ENCODE results near the gene NEK5.

The NEK5 gene

DNA sequence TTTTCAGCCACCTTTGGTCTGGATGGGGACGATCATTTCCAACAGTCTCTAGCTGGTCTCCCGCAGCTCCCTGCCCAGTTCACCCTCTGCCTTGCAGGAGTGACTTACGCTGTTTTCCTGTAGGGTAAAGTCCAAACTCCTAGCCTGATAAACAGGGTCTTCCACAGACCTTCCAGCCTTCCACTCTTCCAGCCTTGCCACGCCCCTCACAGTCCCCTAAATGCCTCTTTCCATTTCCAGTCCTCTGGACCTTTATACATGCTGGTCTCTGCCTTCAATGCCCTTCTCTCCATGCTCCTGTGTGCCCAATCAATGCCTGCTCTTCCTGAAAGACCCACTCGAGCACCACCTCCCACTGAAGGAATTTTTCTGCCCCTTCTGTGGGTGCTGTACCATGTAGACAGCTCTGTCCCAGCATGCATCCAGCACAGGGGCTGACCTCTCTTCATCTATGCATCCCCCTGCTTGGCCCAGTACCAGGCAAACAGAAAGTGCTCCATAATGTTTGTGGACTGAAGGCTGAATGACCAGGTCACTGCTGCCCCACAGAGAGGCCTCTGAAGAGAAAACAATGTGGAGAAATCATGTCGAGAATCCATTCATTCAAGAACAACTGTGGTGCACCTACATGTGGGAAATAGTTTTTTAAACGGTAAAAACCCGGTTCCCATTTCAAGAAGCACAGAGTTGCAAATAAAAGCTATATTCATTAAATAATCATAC is 122.2 kb downstream of the NEK5 start:
- no peak for DNase-seq
- Histone ChIP-seq H3K27ac (ENCODE audit: insufficient read depth, low read length, poor library complexity, severe bottlenecking) (no peak overlapping the region), H3K4me3 (ENCODE audit: insufficient read depth, low read depth, low read length, poor library complexity, severe bottlenecking) (no peak overlapping the region), H3K27me3 (replicated peaks; ENCODE audit: control insufficient read depth, insufficient read depth, low read length, poor library complexity, severe bottlenecking) (no peaks in the 10 kb centered on the region), H3K9me3 (ENCODE audit: control insufficient read depth, low read length) (no peaks in the 10 kb centered on the region), H3K4me1 (ENCODE audit: control insufficient read depth, insufficient read depth, low read length, poor library complexity, severe bottlenecking) (peaks cover 5% of the 10 kb centered on the region), H3K36me3 (ENCODE audit: control insufficient read depth, insufficient read depth, low read length) (no peaks in the 10 kb centered on the region)

DNA sequence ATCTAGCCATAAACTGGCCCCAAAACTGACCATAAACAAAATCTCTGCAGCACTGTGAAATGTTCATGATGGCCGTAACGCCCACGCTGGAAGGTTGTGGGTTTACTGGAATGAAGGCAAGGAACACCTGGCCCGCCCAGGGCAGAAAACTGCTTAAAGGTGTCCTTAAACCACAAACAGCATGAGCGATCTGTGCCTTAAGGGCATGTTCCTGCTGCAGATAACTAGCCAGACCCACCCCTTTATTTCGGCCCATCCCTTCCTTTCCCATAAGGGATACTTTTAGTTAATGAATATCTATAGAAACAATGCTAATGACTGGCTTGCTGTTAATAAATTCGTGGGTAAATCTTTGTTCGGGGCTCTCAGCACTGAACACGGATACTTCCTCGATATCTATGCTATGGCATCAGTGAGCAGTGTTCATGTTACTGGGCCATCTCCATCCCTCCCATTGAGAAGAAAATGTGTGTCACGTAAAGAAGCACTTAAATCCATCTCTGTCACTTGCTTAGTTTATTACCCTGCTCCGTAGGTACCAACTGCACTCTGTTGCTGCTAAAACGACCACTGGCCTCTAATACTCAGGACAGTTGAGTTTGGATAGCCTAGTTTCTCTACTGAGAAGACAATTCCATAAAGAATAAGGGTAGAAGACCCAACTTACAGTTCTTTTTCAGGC is 122.9 kb downstream of the NEK5 start:
- H3K9me3 ChIP-seq (ENCODE audit: control insufficient read depth, low read length) = no peaks in the 10 kb centered on the region
- no peaks in the 10 kb centered on the region for H3K36me3 ChIP-seq (ENCODE audit: control insufficient read depth, insufficient read depth, low read length)
- DNase-seq = no peak

DNA sequence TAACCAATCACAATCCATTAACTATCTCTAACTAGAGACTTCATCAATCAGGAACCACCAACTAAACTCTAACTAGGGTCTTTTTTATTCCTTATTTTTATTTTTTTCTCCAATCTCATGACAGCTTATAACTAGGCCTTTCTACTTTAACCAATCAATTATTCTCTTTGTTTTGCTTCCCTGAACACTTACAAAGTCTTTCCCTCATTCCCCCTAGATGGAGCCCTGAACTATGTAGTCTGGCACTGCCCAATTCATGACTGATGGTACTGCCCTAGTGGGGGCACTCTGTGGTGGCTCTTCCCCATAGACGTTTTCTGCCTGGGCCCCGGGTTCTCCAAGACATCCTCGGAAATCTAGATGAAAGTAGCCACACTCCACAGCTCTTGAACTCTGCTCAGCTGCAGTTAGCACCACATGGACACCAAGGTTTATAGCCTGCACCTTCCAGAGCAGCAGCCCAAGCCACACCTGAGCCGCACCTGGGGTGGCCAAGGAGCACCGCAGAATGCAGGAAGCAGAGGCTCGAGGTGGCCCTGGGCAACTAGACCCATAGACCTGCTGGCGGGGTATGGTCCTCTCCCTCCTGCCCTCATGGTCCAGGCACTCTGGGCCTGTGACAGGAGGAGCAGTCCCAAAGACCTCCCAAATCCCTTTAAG is 124.2 kb downstream of the NEK5 start:
- Histone ChIP-seq H3K4me3 (ENCODE audit: insufficient read depth, low read depth, low read length, poor library complexity, severe bottlenecking) (no peak overlapping the region), H3K27ac (ENCODE audit: insufficient read depth, low read length, poor library complexity, severe bottlenecking) (no peak overlapping the region), H3K27me3 (replicated peaks; ENCODE audit: control insufficient read depth, insufficient read depth, low read length, poor library complexity, severe bottlenecking) (no peaks in the 10 kb centered on the region), H3K4me1 (ENCODE audit: control insufficient read depth, insufficient read depth, low read length, poor library complexity, severe bottlenecking) (no peaks in the 10 kb centered on the region), H3K36me3 (ENCODE audit: control insufficient read depth, insufficient read depth, low read length) (no peaks in the 10 kb centered on the region), H3K9me3 (ENCODE audit: control insufficient read depth, low read length) (no peaks in the 10 kb centered on the region)
- DNase-seq = no peak

More for the DNA sequence above, 122.9 kb downstream of the NEK5 start:
- H3K27me3 ChIP-seq (replicated peaks; ENCODE audit: control insufficient read depth, insufficient read depth, low read length, poor library complexity, severe bottlenecking) = no peaks in the 10 kb centered on the region
- H3K4me3 ChIP-seq (ENCODE audit: insufficient read depth, low read depth, low read length, poor library complexity, severe bottlenecking) = no peak overlapping the region
- peaks cover 3% of the 10 kb centered on the region for H3K4me1 ChIP-seq (ENCODE audit: control insufficient read depth, insufficient read depth, low read length, poor library complexity, severe bottlenecking)
- H3K27ac ChIP-seq (ENCODE audit: insufficient read depth, low read length, poor library complexity, severe bottlenecking) = no peak overlapping the region

DNA sequence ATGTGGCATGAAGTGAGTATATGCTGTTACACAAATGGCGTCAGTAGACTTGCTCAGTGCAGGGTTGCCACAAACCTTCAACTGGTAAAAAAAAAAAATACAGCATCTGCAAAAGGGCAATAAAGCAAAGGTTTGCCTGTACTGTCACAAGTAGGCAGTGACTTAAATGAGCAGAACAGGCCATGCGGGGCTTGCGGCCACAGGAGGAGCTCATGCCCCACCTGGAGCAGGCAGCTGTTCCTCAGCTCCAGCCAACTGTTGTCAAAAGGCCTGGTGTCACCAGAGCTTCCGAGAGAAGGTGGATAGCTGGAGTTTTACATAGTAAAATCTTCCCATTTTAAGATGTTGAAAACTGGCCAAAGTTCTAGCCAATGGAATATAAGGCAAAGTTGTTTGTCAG is 125.3 kb downstream of the NEK5 start:
- Histone ChIP-seq H3K27me3 (replicated peaks; ENCODE audit: control insufficient read depth, insufficient read depth, low read length, poor library complexity, severe bottlenecking) (no peaks in the 10 kb centered on the region), H3K36me3 (ENCODE audit: control insufficient read depth, insufficient read depth, low read length) (no peaks in the 10 kb centered on the region), H3K27ac (ENCODE audit: insufficient read depth, low read length, poor library complexity, severe bottlenecking) (no peak overlapping the region), H3K9me3 (ENCODE audit: control insufficient read depth, low read length) (no peaks in the 10 kb centered on the region), H3K4me1 (ENCODE audit: control insufficient read depth, insufficient read depth, low read length, poor library complexity, severe bottlenecking) (no peaks in the 10 kb centered on the region), H3K4me3 (ENCODE audit: insufficient read depth, low read depth, low read length, poor library complexity, severe bottlenecking) (no peak overlapping the region)
- no peak for DNase-seq

DNA sequence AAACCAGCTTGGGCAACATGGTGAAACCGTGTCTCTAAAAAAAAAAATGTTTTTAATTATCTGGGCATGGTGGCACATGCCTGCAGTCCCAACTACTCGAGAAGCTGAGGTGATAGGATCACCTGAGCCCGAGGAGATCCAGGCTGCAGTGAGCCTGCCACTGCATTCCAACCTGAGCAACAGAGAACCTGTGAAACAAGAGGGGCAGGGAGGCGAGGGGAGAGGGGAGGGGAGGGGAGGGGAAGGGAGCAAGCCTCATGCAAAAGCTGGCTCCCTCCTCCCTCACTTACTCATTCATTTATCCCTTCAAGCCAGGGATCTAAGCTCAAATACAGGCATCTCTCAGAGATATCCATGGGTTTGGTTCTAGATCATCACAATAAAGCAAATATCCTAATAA is 126.5 kb downstream of the NEK5 start:
- Histone ChIP-seq H3K4me3 (ENCODE audit: insufficient read depth, low read depth, low read length, poor library complexity, severe bottlenecking) (no peak overlapping the region), H3K36me3 (ENCODE audit: control insufficient read depth, insufficient read depth, low read length) (no peaks in the 10 kb centered on the region), H3K9me3 (ENCODE audit: control insufficient read depth, low read length) (no peaks in the 10 kb centered on the region), H3K4me1 (ENCODE audit: control insufficient read depth, insufficient read depth, low read length, poor library complexity, severe bottlenecking) (no peaks in the 10 kb centered on the region), H3K27ac (ENCODE audit: insufficient read depth, low read length, poor library complexity, severe bottlenecking) (no peak overlapping the region), H3K27me3 (replicated peaks; ENCODE audit: control insufficient read depth, insufficient read depth, low read length, poor library complexity, severe bottlenecking) (no peaks in the 10 kb centered on the region)
- DNase-seq = no peak

DNA sequence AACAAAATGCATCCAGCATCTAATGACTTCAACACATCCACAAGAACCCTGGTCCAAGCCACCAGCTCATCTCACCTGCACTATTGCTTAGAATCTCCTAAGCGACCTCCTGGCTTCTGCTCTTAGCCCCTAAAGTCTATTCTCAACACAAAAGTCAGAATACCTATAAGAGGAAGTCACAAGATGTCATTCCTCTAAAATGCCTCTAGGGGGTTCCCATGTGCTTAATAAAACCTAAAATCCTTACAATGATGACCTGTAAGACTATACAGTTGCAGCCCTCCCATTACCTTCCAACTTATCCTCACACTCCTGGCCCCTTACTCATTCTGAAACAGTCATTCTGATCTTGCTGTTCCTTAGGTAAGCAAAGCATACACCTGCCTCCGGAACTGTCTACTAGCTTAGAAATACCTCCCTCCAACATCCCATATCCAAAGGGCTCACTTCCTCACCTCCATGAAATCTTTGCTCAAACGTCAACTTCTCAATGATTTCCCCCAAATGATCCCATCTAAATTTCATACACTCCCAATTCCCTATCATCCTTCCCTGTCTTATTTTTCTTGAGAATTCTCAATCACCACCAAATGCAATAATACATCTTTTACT is 127.6 kb downstream of the NEK5 start:
- no peaks in the 10 kb centered on the region for H3K36me3 ChIP-seq (ENCODE audit: control insufficient read depth, insufficient read depth, low read length)
- no peaks in the 10 kb centered on the region for H3K9me3 ChIP-seq (ENCODE audit: control insufficient read depth, low read length)
- H3K4me3 ChIP-seq (ENCODE audit: insufficient read depth, low read depth, low read length, poor library complexity, severe bottlenecking) = no peak overlapping the region

DNA sequence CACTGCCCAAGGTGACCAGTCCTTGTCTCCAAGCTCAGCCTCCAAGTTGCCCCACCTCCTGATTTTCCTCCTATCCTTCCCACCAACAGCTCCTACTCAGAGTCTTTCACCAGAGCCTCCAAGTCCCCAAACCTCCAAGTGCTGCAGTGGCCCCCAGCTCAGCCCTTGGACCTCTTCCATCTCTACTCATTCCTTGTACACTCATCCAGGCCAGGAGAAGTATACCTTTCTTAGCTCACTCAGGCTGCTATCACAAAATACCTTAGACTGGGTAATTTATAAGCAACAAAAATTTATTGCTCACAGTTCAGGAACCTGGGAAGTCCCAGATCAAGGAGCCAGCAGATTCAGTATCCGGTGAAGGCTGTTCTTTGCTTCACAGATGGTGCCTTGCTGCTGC is 129.0 kb downstream of the NEK5 start:
- no peaks in the 10 kb centered on the region for H3K27me3 ChIP-seq (replicated peaks; ENCODE audit: control insufficient read depth, insufficient read depth, low read length, poor library complexity, severe bottlenecking)
- no peaks in the 10 kb centered on the region for H3K4me1 ChIP-seq (ENCODE audit: control insufficient read depth, insufficient read depth, low read length, poor library complexity, severe bottlenecking)
- no peak overlapping the region for H3K4me3 ChIP-seq (ENCODE audit: insufficient read depth, low read depth, low read length, poor library complexity, severe bottlenecking)

More for the DNA sequence above, 127.6 kb downstream of the NEK5 start:
- Histone ChIP-seq H3K27ac (ENCODE audit: insufficient read depth, low read length, poor library complexity, severe bottlenecking) (no peak overlapping the region), H3K27me3 (replicated peaks; ENCODE audit: control insufficient read depth, insufficient read depth, low read length, poor library complexity, severe bottlenecking) (no peaks in the 10 kb centered on the region), H3K4me1 (ENCODE audit: control insufficient read depth, insufficient read depth, low read length, poor library complexity, severe bottlenecking) (no peaks in the 10 kb centered on the region)
- no peak for DNase-seq

DNA sequence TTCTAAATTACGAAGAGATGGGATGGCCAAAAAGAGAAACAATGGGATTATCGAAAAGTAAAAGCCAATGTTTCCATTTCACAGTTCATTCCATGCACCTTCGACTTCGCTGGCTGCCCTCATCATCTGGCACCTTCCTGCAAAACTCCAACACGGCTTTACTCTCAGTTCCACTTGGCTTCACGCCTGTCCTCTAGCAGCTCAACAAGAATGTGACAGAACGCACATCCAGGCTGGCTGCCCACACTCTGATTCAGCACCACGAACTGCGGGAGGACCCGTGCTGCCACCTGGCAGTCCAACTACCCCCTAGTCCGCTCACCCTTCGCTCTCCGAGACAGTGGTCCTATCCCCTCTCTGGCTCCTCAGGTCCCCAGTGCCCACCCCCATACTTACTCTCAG is 129.4 kb downstream of the NEK5 start:
- H3K27me3 ChIP-seq (replicated peaks; ENCODE audit: control insufficient read depth, insufficient read depth, low read length, poor library complexity, severe bottlenecking) = no peaks in the 10 kb centered on the region
- no peak overlapping the region for H3K27ac ChIP-seq (ENCODE audit: insufficient read depth, low read length, poor library complexity, severe bottlenecking)
- no peaks in the 10 kb centered on the region for H3K9me3 ChIP-seq (ENCODE audit: control insufficient read depth, low read length)
- DNase-seq = no peak
- no peaks in the 10 kb centered on the region for H3K36me3 ChIP-seq (ENCODE audit: control insufficient read depth, insufficient read depth, low read length)
- no peaks in the 10 kb centered on the region for H3K4me1 ChIP-seq (ENCODE audit: control insufficient read depth, insufficient read depth, low read length, poor library complexity, severe bottlenecking)
- no peak overlapping the region for H3K4me3 ChIP-seq (ENCODE audit: insufficient read depth, low read depth, low read length, poor library complexity, severe bottlenecking)

More for the DNA sequence above, 129.0 kb downstream of the NEK5 start:
- DNase-seq = no peak
- Histone ChIP-seq H3K9me3 (ENCODE audit: control insufficient read depth, low read length) (no peaks in the 10 kb centered on the region), H3K36me3 (ENCODE audit: control insufficient read depth, insufficient read depth, low read length) (no peaks in the 10 kb centered on the region), H3K27ac (ENCODE audit: insufficient read depth, low read length, poor library complexity, severe bottlenecking) (no peak overlapping the region)

DNA sequence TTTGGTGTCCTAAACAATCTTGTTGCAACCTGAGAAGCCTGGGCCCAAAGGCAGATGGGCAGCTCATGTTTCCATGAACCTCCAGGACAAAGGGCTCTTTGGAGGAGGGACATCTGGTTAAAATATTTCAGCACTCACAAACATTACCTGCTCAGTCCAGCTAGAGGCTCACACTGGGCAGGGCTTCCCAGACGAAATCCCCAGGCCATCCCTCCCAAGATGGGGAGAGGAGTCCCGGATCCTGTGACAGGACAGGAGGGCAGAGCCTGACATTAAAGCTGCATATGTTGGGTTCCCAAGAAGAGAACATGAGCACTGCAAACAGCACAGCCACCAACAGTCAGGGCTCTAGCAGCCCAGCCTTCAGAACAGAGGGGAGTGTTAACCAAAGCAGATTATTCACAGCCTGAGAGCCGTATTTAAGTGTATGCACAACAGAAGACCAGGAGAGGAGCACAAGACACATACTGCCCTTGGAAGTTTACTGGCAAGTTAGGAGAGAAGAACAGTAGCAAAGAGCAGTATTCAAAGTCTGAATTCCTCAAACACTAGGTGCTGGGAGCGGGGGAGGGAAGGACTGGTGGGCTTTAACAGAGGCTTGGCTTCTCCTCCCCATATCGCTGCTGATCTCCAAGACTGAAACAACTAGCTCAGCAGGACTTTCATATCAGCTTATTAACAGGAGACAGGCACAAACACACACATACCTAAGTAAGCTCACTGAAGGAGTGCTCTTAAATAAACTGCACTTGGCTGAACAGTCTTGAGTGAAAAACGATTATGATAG is 130.0 kb downstream of the NEK5 start:
- H3K4me1 ChIP-seq (ENCODE audit: control insufficient read depth, insufficient read depth, low read length, poor library complexity, severe bottlenecking) = no peaks in the 10 kb centered on the region
- H3K36me3 ChIP-seq (ENCODE audit: control insufficient read depth, insufficient read depth, low read length) = no peaks in the 10 kb centered on the region
- H3K4me3 ChIP-seq (ENCODE audit: insufficient read depth, low read depth, low read length, poor library complexity, severe bottlenecking) = no peak overlapping the region
- H3K27me3 ChIP-seq (replicated peaks; ENCODE audit: control insufficient read depth, insufficient read depth, low read length, poor library complexity, severe bottlenecking) = no peaks in the 10 kb centered on the region
- no peak overlapping the region for H3K27ac ChIP-seq (ENCODE audit: insufficient read depth, low read length, poor library complexity, severe bottlenecking)
- DNase-seq = no peak
- no peaks in the 10 kb centered on the region for H3K9me3 ChIP-seq (ENCODE audit: control insufficient read depth, low read length)

Data from effector memory CD4-positive, alpha-beta T cell (primary cell).